ENCODE measurements around the gene CD1D. TPM values are rescaled to one million over a fixed set of nuclear protein-coding genes. Genes with fewer than 3 reads are reported as not detected.

Gene CD1D
- total RNA-seq, 4 donors from 2014 or later: 0.26 to 2.0 (median 1.1) TPM

- Histone ChIP-seq H3K27me3 (peaks cover 0 to 66% (median 9%) of the 10 kb centered on the region in 4 donors), H3K4me3 (no peak overlapping the region), H3K4me1 (peaks cover 0 to 7% (median 5%) of the 10 kb centered on the region in 4 donors), H3K9me3 (no peaks in the 10 kb centered on the region), H3K27ac (replicated peaks in 1 of 4) (no peak overlapping the region), H3K36me3 (no peaks in the 10 kb centered on the region)
- no peak for DNase-seq (ENCODE audit: extremely low spot score)
- intact Hi-C loops (cut with DNase I): no loop called here
- TF ChIP-seq EP300 (IDR thresholded peaks at IDR 0.05) (no peak), POLR2AphosphoS5 (IDR thresholded peaks at IDR 0.05) (no peak), POLR2A (IDR thresholded peaks at IDR 0.05; ENCODE audit: low read depth) (no peak)
- TF ChIP-seq, protein P1, sequence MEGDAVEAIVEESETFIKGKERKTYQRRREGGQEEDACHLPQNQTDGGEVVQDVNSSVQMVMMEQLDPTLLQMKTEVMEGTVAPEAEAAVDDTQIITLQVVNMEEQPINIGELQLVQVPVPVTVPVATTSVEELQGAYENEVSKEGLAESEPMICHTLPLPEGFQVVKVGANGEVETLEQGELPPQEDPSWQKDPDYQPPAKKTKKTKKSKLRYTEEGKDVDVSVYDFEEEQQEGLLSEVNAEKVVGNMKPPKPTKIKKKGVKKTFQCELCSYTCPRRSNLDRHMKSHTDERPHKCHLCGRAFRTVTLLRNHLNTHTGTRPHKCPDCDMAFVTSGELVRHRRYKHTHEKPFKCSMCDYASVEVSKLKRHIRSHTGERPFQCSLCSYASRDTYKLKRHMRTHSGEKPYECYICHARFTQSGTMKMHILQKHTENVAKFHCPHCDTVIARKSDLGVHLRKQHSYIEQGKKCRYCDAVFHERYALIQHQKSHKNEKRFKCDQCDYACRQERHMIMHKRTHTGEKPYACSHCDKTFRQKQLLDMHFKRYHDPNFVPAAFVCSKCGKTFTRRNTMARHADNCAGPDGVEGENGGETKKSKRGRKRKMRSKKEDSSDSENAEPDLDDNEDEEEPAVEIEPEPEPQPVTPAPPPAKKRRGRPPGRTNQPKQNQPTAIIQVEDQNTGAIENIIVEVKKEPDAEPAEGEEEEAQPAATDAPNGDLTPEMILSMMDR (IDR thresholded peaks at IDR 0.05): no peak
- 74% methylated on average over 3 of the region's 3 CpGs for WGBS
Measured at GRCh38 chr1:158186180-158186579, 5.5 kb downstream of the CD1D start.

- DNase-seq (ENCODE audit: extremely low spot score): no peak
- WGBS: 57% methylated on average over 4 of the region's 4 CpGs
- TF ChIP-seq POLR2AphosphoS5 (IDR thresholded peaks at IDR 0.05): no peak
- no peak for TF ChIP-seq EP300 (IDR thresholded peaks at IDR 0.05)
- no peak for TF ChIP-seq POLR2A (IDR thresholded peaks at IDR 0.05; ENCODE audit: low read depth)
- TF ChIP-seq, protein P1 (IDR thresholded peaks at IDR 0.05): no peak
- peaks cover 0 to 49% (median 0%) of the 10 kb centered on the region in 4 donors for H3K27me3 ChIP-seq
- no peak overlapping the region for H3K27ac ChIP-seq (replicated peaks in 1 of 4)
- intact Hi-C loops (cut with DNase I): no loop called here
- no peaks in the 10 kb centered on the region for H3K36me3 ChIP-seq
- no peaks in the 10 kb centered on the region for H3K9me3 ChIP-seq
- H3K4me1 ChIP-seq: no peaks in the 10 kb centered on the region
- H3K4me3 ChIP-seq: no peak overlapping the region
Measured at GRCh38 chr1:158188611-158189010, 7.9 kb downstream of the CD1D start.

GRCh38 chr1:158189624-158190023, 8.9 kb downstream of the CD1D start:
- H3K27me3 ChIP-seq: peaks cover 0 to 47% (median 0%) of the 10 kb centered on the region in 4 donors
- H3K9me3 ChIP-seq: no peaks in the 10 kb centered on the region
- intact Hi-C loops (cut with DNase I): no loop called here
- TF ChIP-seq POLR2AphosphoS5 (IDR thresholded peaks at IDR 0.05): no peak
- TF ChIP-seq EP300 (IDR thresholded peaks at IDR 0.05): no peak
- TF ChIP-seq POLR2A (IDR thresholded peaks at IDR 0.05; ENCODE audit: low read depth): no peak
- TF ChIP-seq, protein P1 (IDR thresholded peaks at IDR 0.05): no peak
- no peak overlapping the region for H3K4me3 ChIP-seq
- no peak for DNase-seq (ENCODE audit: extremely low spot score)
- H3K36me3 ChIP-seq: no peaks in the 10 kb centered on the region
- H3K4me1 ChIP-seq: no peaks in the 10 kb centered on the region
- H3K27ac ChIP-seq (replicated peaks in 1 of 4): no peak overlapping the region
- WGBS: 76% methylated on average over 3 of the region's 3 CpGs

- intact Hi-C loops (cut with DNase I): no loop called here
- Histone ChIP-seq H3K36me3 (no peaks in the 10 kb centered on the region), H3K27ac (replicated peaks in 1 of 4) (no peak overlapping the region), H3K27me3 (peaks cover 0 to 47% (median 0%) of the 10 kb centered on the region in 4 donors), H3K4me3 (no peak overlapping the region), H3K9me3 (no peaks in the 10 kb centered on the region), H3K4me1 (no peaks in the 10 kb centered on the region)
- 55% methylated on average over 6 of the region's 6 CpGs for WGBS
- DNase-seq (ENCODE audit: extremely low spot score): no peak
- TF ChIP-seq EP300 (IDR thresholded peaks at IDR 0.05) (no peak), POLR2A (IDR thresholded peaks at IDR 0.05; ENCODE audit: low read depth) (no peak), POLR2AphosphoS5 (IDR thresholded peaks at IDR 0.05) (no peak)
- TF ChIP-seq, protein P1 (IDR thresholded peaks at IDR 0.05): no peak
Measured at GRCh38 chr1:158191299-158191698, 10.6 kb downstream of the CD1D start.

- H3K36me3 ChIP-seq: no peaks in the 10 kb centered on the region
- H3K27me3 ChIP-seq: peaks cover 0 to 27% (median 0%) of the 10 kb centered on the region in 4 donors
- H3K4me3 ChIP-seq: no peak overlapping the region
- intact Hi-C loops (cut with DNase I): no loop called here
- TF ChIP-seq, protein P1 (IDR thresholded peaks at IDR 0.05): no peak
- TF ChIP-seq POLR2A (IDR thresholded peaks at IDR 0.05; ENCODE audit: low read depth) (no peak), EP300 (IDR thresholded peaks at IDR 0.05) (no peak), POLR2AphosphoS5 (IDR thresholded peaks at IDR 0.05) (no peak)
- H3K9me3 ChIP-seq: no peaks in the 10 kb centered on the region
- no peaks in the 10 kb centered on the region for H3K4me1 ChIP-seq
- no peak overlapping the region for H3K27ac ChIP-seq (replicated peaks in 1 of 4)
- no peak for DNase-seq (ENCODE audit: extremely low spot score)
Measured at GRCh38 chr1:158196461-158196860, 15.8 kb downstream of the CD1D start.

Measured in esophagus muscularis mucosa (tissue), 4 donors.